ENCODE data around the gene ID3. TPM values are rescaled to one million over a fixed set of nuclear protein-coding genes. Genes with fewer than 3 reads are reported as not detected.
A peak's percentile ranks its signal among the peaks of the same experiment; 100 is the strongest.

The ID3 gene
- total RNA-seq, 1 donor from 2014 or later: 40.9 TPM

DNA sequence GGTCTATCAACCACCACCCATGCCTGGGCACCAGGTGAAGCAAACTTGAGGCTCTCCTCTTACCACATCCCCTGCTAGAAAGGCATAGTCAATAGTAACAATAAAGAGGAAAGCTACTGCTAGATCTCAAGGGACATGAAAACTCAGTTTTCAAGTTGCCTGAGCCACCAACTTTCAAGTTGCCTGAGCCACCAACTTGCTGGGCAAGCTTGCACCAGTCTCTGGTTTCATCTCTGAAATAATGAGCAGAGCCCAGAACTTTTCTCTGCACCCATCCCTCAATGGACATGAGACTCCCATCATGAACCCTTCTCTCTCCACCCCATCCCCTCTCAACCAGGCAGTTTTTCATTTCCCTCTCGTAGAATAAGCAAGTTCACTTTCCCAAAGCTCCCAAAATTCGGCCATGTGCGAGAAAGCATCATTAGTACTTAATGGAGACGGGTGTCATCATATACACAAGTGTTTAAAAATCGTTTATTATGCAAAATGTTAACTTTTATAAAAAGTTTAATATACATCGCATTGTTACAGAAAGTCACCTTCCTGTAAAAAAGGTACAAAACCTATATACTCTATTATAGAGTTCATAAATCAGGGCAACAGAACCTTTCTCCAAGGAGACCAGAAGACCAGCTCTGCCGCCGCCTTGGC is 1.7 kb downstream of the ID3 start:
- H3K9me3 Mint-ChIP-seq: no peaks in the 10 kb centered on the region
- DNase-seq (ENCODE audit: low read depth, low spot score): no peak
- H3K36me3 Mint-ChIP-seq (ENCODE audit: low read depth): no peaks in the 10 kb centered on the region
- peaks cover 74% of the 10 kb centered on the region for H3K4me1 Mint-ChIP-seq
- H3K27ac Mint-ChIP-seq (ENCODE audit: unreplicated experiment): no peak overlapping the region
- H3K4me3 Mint-ChIP-seq: peak overlapping the region; percentile 92
- TF ChIP-seq, protein P1, sequence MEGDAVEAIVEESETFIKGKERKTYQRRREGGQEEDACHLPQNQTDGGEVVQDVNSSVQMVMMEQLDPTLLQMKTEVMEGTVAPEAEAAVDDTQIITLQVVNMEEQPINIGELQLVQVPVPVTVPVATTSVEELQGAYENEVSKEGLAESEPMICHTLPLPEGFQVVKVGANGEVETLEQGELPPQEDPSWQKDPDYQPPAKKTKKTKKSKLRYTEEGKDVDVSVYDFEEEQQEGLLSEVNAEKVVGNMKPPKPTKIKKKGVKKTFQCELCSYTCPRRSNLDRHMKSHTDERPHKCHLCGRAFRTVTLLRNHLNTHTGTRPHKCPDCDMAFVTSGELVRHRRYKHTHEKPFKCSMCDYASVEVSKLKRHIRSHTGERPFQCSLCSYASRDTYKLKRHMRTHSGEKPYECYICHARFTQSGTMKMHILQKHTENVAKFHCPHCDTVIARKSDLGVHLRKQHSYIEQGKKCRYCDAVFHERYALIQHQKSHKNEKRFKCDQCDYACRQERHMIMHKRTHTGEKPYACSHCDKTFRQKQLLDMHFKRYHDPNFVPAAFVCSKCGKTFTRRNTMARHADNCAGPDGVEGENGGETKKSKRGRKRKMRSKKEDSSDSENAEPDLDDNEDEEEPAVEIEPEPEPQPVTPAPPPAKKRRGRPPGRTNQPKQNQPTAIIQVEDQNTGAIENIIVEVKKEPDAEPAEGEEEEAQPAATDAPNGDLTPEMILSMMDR (conservative IDR thresholded peaks at IDR 0.05): no peak
- peaks cover 62% of the 10 kb centered on the region for H3K27me3 Mint-ChIP-seq (ENCODE audit: low read depth)

DNA sequence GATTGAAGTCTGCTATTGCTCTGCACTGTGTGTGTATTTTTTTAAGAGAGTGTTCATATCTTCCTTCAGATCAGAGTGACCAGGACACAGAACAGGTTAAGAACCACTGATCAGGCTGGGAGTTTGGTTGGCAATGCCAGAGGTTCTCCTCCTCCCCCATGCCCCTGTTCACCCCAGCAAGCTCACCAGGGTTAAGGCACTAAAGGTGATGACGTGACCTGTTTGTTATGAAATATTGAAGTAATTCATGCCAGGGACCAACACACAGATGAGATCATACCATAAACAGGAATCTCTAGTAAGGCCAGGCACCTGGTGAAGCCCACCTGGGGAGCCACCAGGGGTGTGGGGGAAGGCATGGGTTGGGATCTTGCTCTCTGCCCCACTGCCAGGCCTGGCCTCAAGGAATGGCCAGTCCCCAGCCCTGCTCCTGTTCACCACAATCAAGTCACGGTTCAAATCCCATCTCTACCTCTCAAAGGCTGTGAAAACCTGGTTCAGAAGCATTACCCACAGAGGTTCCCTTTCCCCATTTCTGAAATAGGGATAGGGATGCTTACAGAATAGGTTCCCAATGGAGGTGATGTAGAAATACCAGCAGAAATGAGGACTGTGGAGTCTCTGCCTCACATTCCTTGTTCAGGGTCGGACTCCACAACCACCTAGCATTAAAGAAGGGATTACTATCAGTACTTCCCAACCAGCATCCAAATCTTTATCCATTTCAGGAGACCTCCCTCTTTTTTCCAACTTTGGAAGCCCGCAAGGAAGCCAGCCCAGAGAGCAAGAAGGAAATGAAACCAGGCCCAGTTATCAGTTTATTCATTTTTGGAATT is 2.4 kb downstream of the ID3 start:
- H3K9me3 Mint-ChIP-seq: no peaks in the 10 kb centered on the region
- TF ChIP-seq, protein P1 (conservative IDR thresholded peaks at IDR 0.05): no peak
- H3K4me1 Mint-ChIP-seq: peaks cover 68% of the 10 kb centered on the region
- H3K4me3 Mint-ChIP-seq: peak overlapping the region; percentile 92
- H3K36me3 Mint-ChIP-seq (ENCODE audit: low read depth): no peaks in the 10 kb centered on the region
- peaks cover 62% of the 10 kb centered on the region for H3K27me3 Mint-ChIP-seq (ENCODE audit: low read depth)
- peak overlapping the region; percentile 92 for H3K27ac Mint-ChIP-seq (ENCODE audit: unreplicated experiment)
- DNase-seq (ENCODE audit: low read depth, low spot score): no peak

DNA sequence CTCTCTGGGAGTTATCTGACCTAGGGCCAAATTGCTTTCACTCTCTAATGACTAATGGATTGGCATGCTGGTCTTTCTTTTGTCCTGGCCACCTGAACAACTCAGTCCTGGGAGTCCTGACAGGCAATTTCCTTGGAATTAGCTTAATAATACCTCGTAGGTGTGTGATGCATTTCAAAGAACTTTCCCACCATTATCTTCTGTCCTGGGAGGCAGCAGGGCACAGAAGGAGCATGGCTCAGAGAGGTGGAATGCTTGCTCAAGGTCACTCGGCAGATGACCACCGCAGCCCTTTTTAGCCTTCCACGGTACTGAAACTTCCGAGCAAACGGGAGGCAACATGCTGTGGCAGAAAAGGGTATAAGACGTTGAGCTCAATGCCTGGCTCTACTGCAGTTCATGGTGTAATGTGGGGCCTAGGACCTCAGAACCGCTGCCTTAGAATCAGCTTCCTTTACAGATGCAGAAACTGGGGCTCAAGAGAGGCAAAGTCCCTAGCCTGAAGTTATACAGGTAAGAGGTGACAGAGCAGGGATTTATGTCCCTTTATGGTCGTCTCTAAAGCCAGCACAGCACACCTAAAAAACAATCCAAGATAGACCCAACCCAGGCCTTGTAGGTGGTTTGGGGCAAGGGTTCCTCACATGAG is 3.2 kb downstream of the ID3 start:
- peaks cover 61% of the 10 kb centered on the region for H3K4me1 Mint-ChIP-seq
- no peak overlapping the region for H3K27ac Mint-ChIP-seq (ENCODE audit: unreplicated experiment)
- DNase-seq (ENCODE audit: low read depth, low spot score): no peak
- peaks cover 59% of the 10 kb centered on the region for H3K27me3 Mint-ChIP-seq (ENCODE audit: low read depth)
- H3K9me3 Mint-ChIP-seq: no peaks in the 10 kb centered on the region
- H3K4me3 Mint-ChIP-seq: peak overlapping the region; percentile 92
- no peaks in the 10 kb centered on the region for H3K36me3 Mint-ChIP-seq (ENCODE audit: low read depth)
- TF ChIP-seq, protein P1 (conservative IDR thresholded peaks at IDR 0.05): no peak

DNA sequence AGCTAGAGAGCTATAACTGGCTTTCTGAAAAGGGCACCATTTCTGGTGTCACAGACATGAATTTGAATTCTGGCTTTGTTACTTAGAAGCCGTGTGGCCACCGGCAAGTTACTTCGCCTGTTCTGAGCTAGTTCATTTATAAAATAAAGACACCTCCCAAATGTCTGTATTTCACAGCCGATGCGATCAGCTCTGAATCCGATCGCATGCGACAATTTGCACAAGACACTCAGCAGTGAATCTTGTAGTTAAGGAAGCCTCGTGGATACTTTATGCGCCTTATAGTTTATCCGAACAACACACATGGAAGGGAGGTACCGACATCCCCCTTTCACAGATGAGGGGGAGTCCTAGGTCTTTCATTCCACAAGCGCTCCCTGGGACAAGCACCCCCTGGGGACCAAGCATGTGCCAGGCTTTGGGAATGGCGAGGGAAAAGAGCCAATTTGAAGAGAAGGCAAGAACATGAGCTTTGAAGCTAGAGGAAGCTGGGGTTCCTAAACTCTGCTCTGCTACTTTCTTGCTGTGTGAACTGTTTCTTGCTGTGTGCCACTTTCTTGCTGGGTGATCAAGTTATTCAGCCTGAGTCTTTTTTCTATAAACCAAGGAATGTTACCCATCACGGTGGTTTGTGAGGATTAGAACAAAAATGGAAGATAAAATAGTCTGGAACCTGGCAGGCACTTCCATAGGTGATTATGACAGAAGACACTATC is 3.9 kb downstream of the ID3 start:
- peaks cover 54% of the 10 kb centered on the region for H3K27me3 Mint-ChIP-seq (ENCODE audit: low read depth)
- peak overlapping the region; percentile 94 for H3K27ac Mint-ChIP-seq (ENCODE audit: unreplicated experiment)
- H3K4me1 Mint-ChIP-seq: peaks cover 54% of the 10 kb centered on the region
- TF ChIP-seq, protein P1 (conservative IDR thresholded peaks at IDR 0.05): peak; percentile 2
- no peaks in the 10 kb centered on the region for H3K9me3 Mint-ChIP-seq
- no peaks in the 10 kb centered on the region for H3K36me3 Mint-ChIP-seq (ENCODE audit: low read depth)
- peak overlapping the region; percentile 92 for H3K4me3 Mint-ChIP-seq
- no peak for DNase-seq (ENCODE audit: low read depth, low spot score)

Measured in neural crest cell (in vitro differentiated cells).